ENCODE results near the gene DVL1. TPM values are rescaled to one million over a fixed set of nuclear protein-coding genes. Genes with fewer than 3 reads are reported as not detected.
A peak's percentile ranks its signal among the peaks of the same experiment; 100 is the strongest.

The DVL1 gene
- total and polyA plus RNA-seq, 9 of the 15 experiments (the other 6 are each of a cell fraction or from before 2014, with no cell fraction given): 0.62 to 135 (median 24.3) TPM

GRCh38 chr1:1349256-1350012 lies at the start of gene DVL1 (continued):
- TF ChIP-seq PATZ1 (CRISPR knock-in tag; IDR thresholded peaks at IDR 0.05; ENCODE audit: borderline replicate concordance) (no peak), EHMT2 (IDR thresholded peaks at IDR 0.05) (no peak), BRCA1 (IDR thresholded peaks at IDR 0.05) (no peak), BRCA1 (CRISPR knock-in tag; IDR thresholded peaks at IDR 0.05) (no peak), HDAC6 (IDR thresholded peaks at IDR 0.05; ENCODE audit: low read depth, low read length) (no peak), POLR3A (IDR thresholded peaks at IDR 0.05; ENCODE audit: borderline replicate concordance, extremely low read depth, insufficient read depth, insufficient read length) (no peak), DEAF1 (CRISPR knock-in tag; IDR thresholded peaks at IDR 0.05) (peak; percentile 33; the same call in 1 of the 2 replicates), ZNF347 (CRISPR knock-in tag; IDR thresholded peaks at IDR 0.05; ENCODE audit: low read depth) (no peak), DNMT1 (IDR thresholded peaks at IDR 0.05) (no peak), TOE1 (IDR thresholded peaks at IDR 0.05; ENCODE audit: borderline replicate concordance) (no peak), TOE1 (CRISPR knock-in tag; IDR thresholded peaks at IDR 0.05; ENCODE audit: borderline replicate concordance, low read depth) (0 out of 2 replicates have a peak, but pooled peaks have one; percentile 33), ZNF174 (CRISPR knock-in tag; IDR thresholded peaks at IDR 0.05) (no peak), PTRF (tag; IDR thresholded peaks at IDR 0.05) (no peak), ZNF511 (CRISPR knock-in tag; IDR thresholded peaks at IDR 0.05) (peak; percentile 83; the same call in 1 of the 2 replicates), ELF4 (CRISPR knock-in tag; IDR thresholded peaks at IDR 0.05) (no peak), ZNF586 (CRISPR knock-in tag; conservative IDR thresholded peaks at IDR 0.05) (no peak), FOXO4 (CRISPR knock-in tag; IDR thresholded peaks at IDR 0.05) (no peak), PCBP1 (IDR thresholded peaks at IDR 0.05; ENCODE audit: low read depth, low read length, poor library complexity, severe bottlenecking) (no peak), IRF2 (CRISPR knock-in tag; IDR thresholded peaks at IDR 0.05) (no peak), MCM5 (IDR thresholded peaks at IDR 0.05; ENCODE audit: low read depth) (no peak), MNT (conservative IDR thresholded peaks at IDR 0.05) (peak in 1 of 2 experiments; percentile 41; a peak in 1 of 4 replicates)
